NCI-H2081 treated with DMSO at 0.1 percent for 48 hours (cell line): ENCODE results near the gene SUN5.
"Not testable (repeated sequence)": the region's sequence is repeated elsewhere in the genome, so short reads cannot be mapped to it uniquely, and the experiment has no call there.

Experiments
- DNase-seq: peaks from one replicate; lab custom pipeline; 2025; lab: John Stamatoyannopoulos, UW

SUN5 gene

DNA sequence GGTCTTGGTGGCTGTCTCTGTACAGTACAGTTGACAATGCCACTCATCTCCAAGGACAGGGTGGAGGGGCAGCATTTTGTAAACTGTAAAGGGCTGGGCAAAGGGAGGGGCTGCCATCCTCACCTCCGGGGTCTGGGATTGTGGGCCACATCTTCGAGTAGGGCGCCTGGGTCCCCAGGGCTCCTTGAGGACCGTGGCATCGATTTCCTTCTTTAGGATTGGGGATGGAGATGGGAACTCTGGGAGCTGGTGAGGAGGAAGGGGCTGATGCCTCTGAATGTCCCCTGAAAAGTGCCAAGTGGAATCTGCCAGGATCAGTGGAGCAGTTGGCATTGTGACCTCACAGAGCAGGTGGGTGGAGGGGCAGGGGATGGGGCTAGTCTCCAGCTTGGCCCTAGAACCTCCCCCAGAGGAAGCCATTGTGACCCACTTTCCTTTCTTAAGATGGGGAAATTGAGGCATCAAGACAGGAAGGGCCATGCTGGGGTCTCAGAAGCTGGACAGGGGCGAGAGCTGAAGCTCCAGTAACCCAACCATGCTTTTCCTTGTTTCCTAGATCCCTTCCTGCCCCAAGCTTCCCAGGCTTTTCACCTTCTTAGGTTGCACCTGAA, at the start of gene SUN5:
Gene SUN5 (minus strand): TSS at position 293 of the 611 bp plus-strand sequence. CDS start 93 bp downstream, at position 200.
- DNase-seq: no peak

DNA sequence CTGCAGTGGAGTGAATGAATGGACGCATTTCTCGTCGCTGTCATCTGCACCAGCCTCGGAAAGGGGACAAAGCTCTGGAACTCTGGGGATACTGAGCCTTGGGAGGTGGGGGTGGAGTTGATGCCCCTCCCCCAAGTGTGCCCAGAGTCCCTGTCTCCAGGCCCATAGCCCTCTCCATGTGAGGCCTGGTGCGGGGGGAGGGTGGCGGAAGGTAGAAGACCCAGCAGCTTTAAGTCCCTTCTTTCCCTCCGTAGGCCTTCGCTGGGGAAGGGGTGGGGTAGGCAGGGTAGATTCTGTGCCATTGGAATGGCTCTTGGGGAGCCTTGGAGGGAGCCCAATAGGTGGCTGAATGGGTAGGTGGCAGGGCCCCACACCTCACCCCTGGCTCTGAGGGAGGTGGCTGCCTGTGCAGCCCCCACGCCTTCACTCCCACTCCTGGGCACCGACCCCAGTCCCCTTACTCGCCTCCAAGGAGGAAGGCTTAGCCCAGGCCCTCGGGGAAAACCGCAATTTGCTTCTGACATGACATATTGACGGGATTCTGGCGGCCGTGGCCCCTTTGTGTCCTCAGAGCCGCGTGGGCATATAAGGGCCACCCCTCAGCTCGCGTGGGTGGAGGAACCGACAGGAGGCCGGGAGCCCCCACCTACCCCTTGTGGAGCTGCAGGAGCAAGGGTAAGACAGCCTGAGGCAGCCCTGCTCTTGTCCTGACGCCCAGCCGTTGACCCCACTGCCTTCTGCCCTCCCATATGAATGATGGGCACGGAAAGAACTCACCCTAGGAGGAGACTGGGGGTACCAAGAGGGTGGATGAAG, 49.3 kb upstream of the SUN5 start, which contains the start of gene BPIFB3:
Gene BPIFB3 (plus strand): TSS at position 613 of the 816 bp plus-strand sequence. CDS start 1,533 bp downstream, outside the sequence.
- no peak for DNase-seq

DNA sequence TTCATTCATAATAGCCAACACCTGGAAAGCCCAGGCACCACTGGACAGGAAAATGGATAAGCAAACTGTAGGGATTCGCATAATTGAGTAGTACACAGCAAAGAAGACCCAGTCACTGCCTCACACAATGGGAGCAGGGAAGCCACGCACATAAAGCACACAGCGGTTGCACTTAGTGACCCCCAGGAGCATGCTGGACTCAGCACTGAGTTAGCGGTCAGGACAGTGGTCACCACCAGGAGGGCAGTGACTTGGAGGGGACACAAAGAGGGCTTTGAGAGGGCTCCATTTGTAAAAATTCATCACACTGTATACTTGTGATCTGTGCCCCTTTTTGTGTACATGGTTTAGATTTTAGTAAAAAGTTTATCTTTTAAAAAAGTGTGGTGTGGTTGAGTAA, 47.1 kb upstream of the SUN5 start:
- no peak for DNase-seq

GRCh38 chr20:33046412-33046811, 42.2 kb upstream of the SUN5 start:
- no peak for DNase-seq

DNA sequence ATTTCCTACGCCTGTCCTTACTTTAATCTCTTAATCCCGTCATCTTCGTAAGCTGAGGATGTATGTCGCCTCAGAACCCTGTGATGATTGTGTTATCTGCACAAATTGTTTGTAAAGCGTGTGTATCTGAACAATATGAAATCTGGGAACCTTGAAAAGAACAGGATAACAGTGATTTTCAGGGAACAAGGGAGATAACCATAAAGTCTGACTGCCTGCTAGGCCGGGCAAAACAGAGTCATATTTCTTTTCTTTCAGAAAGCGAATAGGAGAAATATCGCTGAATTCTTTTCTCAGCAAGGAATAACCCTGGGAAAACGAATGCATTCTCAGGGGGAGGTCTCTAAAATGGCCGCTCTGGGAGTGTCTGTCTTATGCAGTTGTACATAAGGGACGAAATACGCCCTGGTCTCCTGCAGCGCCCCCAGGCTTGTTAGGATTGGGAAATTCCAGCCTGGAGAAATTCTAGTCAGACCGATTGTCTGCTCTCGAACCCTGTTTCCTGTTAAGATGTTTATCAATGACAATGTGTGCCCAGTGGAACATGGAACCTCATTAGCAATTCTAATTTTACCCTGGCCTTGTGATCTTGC, 41.0 kb upstream of the SUN5 start:
- not testable (repeated sequence) for DNase-seq

DNA sequence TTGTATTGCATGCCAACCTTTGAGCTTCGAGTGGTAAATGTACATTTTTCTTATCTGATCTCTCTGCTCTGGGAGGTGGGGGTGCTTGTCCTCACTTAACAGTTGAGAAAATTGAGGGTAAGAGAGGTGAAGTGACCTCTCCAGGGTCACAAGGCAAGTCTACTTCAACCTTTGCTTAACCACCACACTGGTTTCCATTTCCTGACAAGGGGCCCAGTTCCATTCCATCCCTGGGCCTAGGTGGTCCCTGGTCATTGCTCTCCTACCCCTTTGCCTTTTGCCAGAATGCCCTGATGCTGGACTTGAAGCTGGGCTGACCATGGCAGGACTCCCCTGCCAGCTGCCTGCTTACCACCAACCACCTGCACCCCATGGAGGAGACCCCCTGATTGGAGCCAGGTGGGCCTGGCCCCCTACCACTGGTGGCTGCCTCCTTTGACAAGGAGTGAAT, 39.5 kb upstream of the SUN5 start:
- DNase-seq: no peak

DNA sequence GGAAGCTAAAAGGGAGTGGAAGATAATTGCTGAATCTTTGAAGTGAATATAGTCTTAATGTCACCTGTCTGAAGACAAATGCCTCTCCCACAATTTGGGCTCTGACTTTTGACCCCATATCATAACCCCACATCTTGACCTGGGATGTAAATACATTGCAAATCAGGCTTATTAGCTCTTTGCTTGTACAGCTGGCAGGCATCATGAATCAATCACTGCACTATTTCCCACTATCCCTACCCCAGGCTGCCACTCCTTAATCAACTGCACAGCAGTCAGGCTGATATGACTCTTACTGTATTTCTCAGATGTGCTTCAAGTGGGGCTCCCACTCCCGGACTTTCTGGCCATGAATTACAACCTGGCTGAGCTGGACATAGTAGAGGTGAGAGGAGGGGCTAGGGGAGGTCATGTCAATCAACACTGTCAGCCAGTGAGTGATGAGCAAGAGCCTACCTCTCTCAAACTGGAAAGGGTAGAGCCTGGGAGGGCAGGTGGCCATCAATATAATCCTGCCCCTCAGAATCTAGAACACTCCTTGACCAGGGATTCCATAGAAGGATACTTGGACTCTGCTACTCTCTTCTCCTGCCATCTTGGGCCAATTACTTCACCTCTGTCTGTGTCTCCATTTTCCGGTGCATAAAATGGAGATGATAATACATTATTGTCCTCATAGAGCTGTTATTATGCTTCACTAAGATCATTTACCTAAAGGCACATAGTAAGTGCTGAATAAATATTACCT, 38.9 kb upstream of the SUN5 start:
- DNase-seq: no peak

DNA sequence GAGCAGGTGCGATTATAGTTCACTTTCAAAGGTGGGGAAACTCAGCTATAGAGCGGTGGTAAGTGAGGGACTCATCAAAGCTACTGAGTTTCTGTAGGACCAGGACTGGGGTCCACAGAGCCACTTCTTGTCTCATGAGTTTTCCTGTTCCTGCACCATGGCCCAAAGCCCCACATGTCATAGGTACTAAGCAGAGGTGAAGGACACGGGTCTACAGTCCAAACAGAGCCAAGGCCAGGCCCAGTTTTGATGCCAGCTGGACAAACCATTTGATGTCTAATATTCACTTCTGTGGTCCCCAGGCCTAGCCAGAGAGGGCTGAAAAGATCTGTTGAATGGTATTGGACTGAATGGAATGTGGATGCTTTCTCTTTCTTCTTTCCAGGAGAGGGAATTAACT, 38.2 kb upstream of the SUN5 start:
- DNase-seq: no peak

- DNase-seq: no peak
Observed at GRCh38 chr20:33038243-33038642, 34.0 kb upstream of the SUN5 start.

- DNase-seq: no peak
Observed at GRCh38 chr20:33037456-33037855, 33.2 kb upstream of the SUN5 start.

GRCh38 chr20:33034901-33035492, 30.8 kb upstream of the SUN5 start:
- DNase-seq: no peak

DNA sequence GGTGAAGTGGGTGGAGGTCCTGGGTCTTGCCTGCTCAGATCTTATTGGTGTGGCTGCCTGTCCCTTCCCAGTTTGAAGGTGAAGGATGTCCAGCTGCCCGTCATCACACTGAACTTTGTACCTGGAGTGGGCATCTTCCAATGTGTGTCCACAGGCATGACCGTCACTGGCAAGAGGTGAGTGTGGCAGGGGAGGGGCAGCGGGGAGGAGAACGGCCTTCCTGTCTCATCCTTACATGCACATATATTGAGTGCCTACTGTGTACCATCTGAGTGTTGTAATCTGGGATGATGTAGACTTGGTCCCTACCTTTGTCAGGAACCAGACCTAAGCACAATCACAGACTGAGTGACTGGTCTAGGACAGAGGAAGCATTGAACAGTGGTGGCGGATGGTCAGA, 29.9 kb upstream of the SUN5 start:
- DNase-seq: no peak

GRCh38 chr20:33033381-33033780, 29.1 kb upstream of the SUN5 start:
- DNase-seq: no peak

DNA sequence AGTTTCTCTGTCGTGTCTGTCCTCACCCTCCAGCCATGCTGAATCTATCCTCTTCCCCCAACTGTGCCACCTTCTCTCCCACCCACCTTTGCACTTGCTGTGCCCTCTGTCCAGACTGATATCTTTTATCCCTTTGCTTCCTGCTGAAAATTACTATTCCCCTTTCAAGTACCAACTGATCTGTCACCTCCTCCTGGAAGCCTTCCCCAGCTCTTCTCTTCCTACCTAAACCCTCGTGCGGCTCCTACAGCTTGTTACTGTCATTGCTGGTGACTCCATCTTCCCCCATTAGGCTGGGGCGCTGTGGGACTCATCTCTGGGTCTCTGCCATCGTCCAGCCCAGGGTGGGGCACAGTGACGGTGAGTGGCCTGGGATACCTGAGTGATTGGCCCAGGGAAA, 28.3 kb upstream of the SUN5 start:
- DNase-seq: no peak

DNA sequence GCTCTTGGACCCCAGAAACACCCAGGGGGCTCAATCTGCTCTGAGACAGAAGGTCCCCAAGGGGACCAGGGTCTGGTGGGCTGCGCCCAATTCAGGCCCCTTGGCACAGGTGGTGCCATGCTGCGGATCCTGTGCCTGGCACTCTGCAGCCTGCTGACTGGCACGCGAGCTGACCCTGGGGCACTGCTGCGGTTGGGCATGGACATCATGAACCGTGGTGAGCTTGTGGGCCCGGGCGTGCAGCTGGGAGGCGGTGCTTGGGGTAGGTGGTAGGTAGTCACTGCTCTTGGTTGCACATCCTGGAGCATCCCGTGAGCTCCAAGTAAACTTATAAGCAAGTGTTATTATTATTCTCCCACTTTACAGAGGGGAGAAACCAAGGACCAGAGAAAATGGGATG, 27.3 kb upstream of the SUN5 start, which contains the start of gene BPIFB6:
Gene BPIFB6 (plus strand): TSS at position 118 of the 400 bp plus-strand sequence. CDS start 0 bp downstream, at position 118.
- no peak for DNase-seq

DNA sequence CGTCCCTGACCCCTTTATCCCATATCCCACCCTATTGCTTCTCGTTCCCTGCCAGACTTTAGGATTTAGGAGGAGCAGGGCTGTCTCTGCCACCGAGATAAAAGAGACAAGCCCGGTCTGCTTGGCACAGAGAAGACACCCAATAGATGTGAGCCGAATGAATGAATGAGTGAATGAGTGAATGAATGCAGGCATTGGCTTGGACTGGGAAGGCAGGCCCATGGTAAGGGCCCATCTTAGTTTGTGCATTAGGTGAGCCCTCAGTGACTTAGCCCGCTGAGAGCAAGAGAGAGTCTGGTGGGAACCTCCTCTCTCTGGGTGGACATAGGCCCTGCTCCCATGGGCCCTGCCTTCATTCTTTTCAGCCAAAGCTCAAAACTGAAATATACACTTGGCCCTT, 26.3 kb upstream of the SUN5 start:
- no peak for DNase-seq

GRCh38 chr20:33030076-33030475, 25.8 kb upstream of the SUN5 start:
- DNase-seq: no peak

DNA sequence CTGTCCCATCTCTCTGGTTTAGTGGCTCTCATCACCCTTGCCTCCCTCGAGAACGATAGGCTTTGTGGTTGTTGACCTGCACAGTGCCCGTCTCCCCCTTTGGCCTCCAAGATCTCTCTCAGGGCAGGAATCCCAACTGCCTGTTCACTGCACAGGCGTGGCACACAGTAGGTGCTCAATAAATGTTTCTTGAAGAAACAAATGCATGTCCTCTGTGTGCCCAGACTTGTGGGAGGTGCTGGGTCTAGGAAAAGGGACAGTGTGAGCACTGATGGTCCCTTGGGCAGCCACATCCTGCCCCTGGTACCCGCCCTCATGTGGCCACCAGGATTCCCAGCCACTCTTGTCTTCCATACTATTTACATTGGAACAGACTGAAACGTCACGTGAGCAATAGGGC, 24.6 kb upstream of the SUN5 start:
- DNase-seq: no peak

DNA sequence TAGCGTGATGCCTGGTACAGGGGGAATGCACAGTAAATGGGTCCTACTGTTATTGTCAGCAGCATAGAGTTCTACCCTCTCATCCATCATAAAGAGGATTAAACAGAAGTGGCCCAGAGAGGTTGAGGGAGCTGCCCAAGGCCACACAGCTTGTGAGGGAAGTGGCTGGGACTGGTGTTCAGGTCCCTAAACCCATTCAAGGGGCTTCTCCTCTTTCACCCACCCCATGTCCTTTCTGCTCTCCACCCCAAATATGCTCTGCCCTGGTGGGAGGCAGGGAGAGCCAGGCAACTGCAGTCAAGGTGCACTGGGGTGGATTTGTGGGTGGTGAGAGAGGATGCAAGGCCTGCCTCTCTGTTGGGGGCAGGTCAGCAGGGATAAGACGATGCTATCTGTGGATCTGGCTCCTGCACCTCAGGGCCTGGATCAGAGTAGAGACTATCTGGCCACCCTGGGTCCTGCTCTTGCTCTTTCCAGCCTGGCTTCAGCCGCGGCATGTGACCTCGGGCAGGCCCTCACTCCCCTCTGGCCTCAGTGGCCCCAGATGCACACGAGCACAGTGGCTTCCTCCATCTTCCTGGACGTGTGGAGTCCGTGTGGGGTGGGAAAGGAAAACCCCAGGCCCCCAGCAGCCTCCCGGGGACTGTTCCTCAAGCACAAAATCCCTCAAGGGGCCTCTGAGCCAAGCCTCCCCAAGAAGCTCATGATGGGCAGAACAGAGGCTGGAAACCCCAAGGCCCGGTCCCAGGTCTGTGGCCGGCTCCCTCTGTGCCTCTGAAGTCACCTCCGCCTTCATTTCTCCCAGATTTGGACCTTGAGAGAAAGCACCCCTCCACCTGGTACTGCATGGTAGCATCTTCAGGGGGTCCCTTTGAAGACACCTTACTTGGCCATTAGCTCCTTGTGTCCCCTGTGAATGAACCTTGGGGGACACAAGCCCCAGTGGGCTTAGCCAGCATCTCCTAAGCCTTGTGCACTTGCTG, 23.8 kb upstream of the SUN5 start:
- no peak for DNase-seq
